ENCODE data around the gene KCNQ1.

KCNQ1 gene

GRCh38 chr11:2673250-2673610 lies 228.4 kb downstream of the KCNQ1 start:
- in situ Hi-C loops (cut with MboI; ENCODE audit: low sequenced_read_pairs), result no loop called here

- in situ Hi-C loops (cut with MboI; ENCODE audit: low sequenced_read_pairs), result no loop called here
Observed at GRCh38 chr11:2673871-2674471, 229.2 kb downstream of the KCNQ1 start.

- in situ Hi-C loops (cut with MboI; ENCODE audit: low sequenced_read_pairs), result no loop called here
Observed at GRCh38 chr11:2674658-2675131, 229.9 kb downstream of the KCNQ1 start.

GRCh38 chr11:2675540-2675939 lies 230.7 kb downstream of the KCNQ1 start:
- in situ Hi-C loops (cut with MboI; ENCODE audit: low sequenced_read_pairs), result no loop called here

- in situ Hi-C loops (cut with MboI; ENCODE audit: low sequenced_read_pairs), result no loop called here
Observed at GRCh38 chr11:2677127-2677526, 232.3 kb downstream of the KCNQ1 start.

GRCh38 chr11:2678396-2678795 lies 233.6 kb downstream of the KCNQ1 start:
- in situ Hi-C loops (cut with MboI; ENCODE audit: low sequenced_read_pairs), result no loop called here

GRCh38 chr11:2679011-2679676 lies 234.3 kb downstream of the KCNQ1 start:
- in situ Hi-C loops (cut with MboI; ENCODE audit: low sequenced_read_pairs), result no loop called here

- in situ Hi-C loops (cut with MboI; ENCODE audit: low sequenced_read_pairs), result no loop called here
Observed at GRCh38 chr11:2681408-2682145, 236.8 kb downstream of the KCNQ1 start.

GRCh38 chr11:2683806-2684205 lies 239.0 kb downstream of the KCNQ1 start:
- in situ Hi-C loops (cut with MboI; ENCODE audit: low sequenced_read_pairs), result no loop called here

GRCh38 chr11:2684581-2684980 lies 239.8 kb downstream of the KCNQ1 start:
- in situ Hi-C loops (cut with MboI; ENCODE audit: low sequenced_read_pairs), result no loop called here

GRCh38 chr11:2685051-2685450 lies 240.2 kb downstream of the KCNQ1 start:
- in situ Hi-C loops (cut with MboI; ENCODE audit: low sequenced_read_pairs), result no loop called here

- in situ Hi-C loops (cut with MboI; ENCODE audit: low sequenced_read_pairs), result no loop called here
Observed at GRCh38 chr11:2685566-2686359, 241.0 kb downstream of the KCNQ1 start.

- in situ Hi-C loops (cut with MboI; ENCODE audit: low sequenced_read_pairs), result no loop called here
Observed at GRCh38 chr11:2686360-2687222, 241.8 kb downstream of the KCNQ1 start.

GRCh38 chr11:2687223-2687530 lies 242.4 kb downstream of the KCNQ1 start:
- in situ Hi-C loops (cut with MboI; ENCODE audit: low sequenced_read_pairs), result no loop called here

- in situ Hi-C loops (cut with MboI; ENCODE audit: low sequenced_read_pairs), result no loop called here
Observed at GRCh38 chr11:2687782-2688191, 243.0 kb downstream of the KCNQ1 start.

GRCh38 chr11:2688381-2689231 lies 243.8 kb downstream of the KCNQ1 start:
- in situ Hi-C loops (cut with MboI; ENCODE audit: low sequenced_read_pairs), result no loop called here

GRCh38 chr11:2689651-2690575 lies 245.1 kb downstream of the KCNQ1 start:
- in situ Hi-C loops (cut with MboI; ENCODE audit: low sequenced_read_pairs), result no loop called here

GRCh38 chr11:2690596-2691354 lies 246.0 kb downstream of the KCNQ1 start:
- in situ Hi-C loops (cut with MboI; ENCODE audit: low sequenced_read_pairs), result no loop called here

Measured in hTERT RPE-1 (cell line).